AG04450 (cell line): ENCODE measurements around the gene TGM2. TPM values are rescaled to one million over a fixed set of nuclear protein-coding genes. Genes with fewer than 3 reads are reported as not detected.

ENCODE experiments used
- CTCF ChIA-PET: fragments of 300-600, 350-600 bp; formaldehyde crosslinking; extraction: SDS; loops from one replicate; lab custom pipeline; 2022; ENCODE audit warnings: antibody characterized with exemption, inconsistent platforms; lab: Charles Lee
- POLR2A ChIA-PET: fragments of 350-600 bp; formaldehyde crosslinking; extraction: SDS; loops from one replicate; lab custom pipeline; 2021; ENCODE audit warnings: antibody characterized with exemption, inconsistent platforms; lab: Yijun Ruan, JAX
- DNase-seq: peaks from one replicate; pipeline ENCODE4 v3.0.0-alpha.2; 2011; ENCODE audit warnings: low read depth, low spot score
- H3K27ac ChIP-seq: one replicate; pipeline ENCODE4 v1.5.1; 2012; ENCODE audit warnings: low read depth, low read length, control low read depth
- H3K27me3 ChIP-seq: one replicate; pipeline ENCODE4 v1.6.0; 2012; ENCODE audit warnings: low read length; ENCODE audit not compliant: control insufficient read depth, insufficient read depth
- H3K4me3 ChIP-seq: 2 replicates; pipeline ENCODE4 v1.5.1; 2011; ENCODE audit warnings: mild to moderate bottlenecking, low read depth, low read length, control low read depth
- H3K9me3 ChIP-seq: 2 replicates; pipeline ENCODE4 v1.5.1; 2012; ENCODE audit warnings: low read length; ENCODE audit not compliant: control insufficient read depth, insufficient read depth
- CTCF ChIP-seq: IDR thresholded peaks from 2 replicates; pipeline ENCODE4 v1.5.1; 2011; ENCODE audit warnings: low read depth, low read length, control low read depth, inconsistent platforms
- polyA plus RNA-seq: library from polyadenylated mRNA; depleted of rRNA; stranded (reverse); fragments of >200 nt; gene quantifications from 2 replicates; pipeline ENCODE4 v1.2.3, GENCODE V29; 2011

TGM2 gene
- polyA plus RNA-seq, 1 experiment, result 326 TPM

DNA sequence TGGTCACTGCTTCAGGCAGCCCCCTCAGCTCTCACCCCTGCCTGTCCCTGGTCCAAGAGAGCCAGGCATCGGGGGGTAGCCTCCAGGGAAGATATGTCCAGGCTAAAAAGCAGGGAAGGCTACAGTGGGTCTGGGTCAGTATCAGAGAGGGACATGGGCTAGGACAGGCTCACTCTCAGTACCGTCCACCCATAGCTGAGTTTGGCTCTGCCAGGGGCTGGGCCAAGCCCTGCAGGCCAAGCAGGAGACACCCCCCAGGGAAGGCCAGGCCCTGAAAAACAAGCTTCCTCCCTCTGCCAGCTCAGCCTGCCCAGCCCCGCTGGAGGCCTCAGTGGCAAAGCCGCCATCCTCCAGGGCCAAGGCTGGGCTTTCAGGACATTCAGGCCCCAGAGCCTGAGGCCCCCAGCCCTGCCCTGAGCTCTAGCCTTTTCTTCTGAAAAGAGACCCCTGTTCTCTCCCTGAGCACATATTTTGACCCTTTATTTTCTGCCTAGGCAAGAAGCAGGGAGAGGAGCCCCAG lies 28.6 kb upstream of the TGM2 start:
- no peak for DNase-seq
- POLR2A ChIA-PET, result no interaction called here
- no peak overlapping the region for H3K27ac ChIP-seq
- no peaks in the 10 kb centered on the region for H3K27me3 ChIP-seq
- TF ChIP-seq CTCF, result no peak
- CTCF ChIA-PET, result no interaction called here
- H3K9me3 ChIP-seq, result no peaks in the 10 kb centered on the region
- no peak overlapping the region for H3K4me3 ChIP-seq

GRCh38 chr20:38192323-38192885 lies 27.3 kb upstream of the TGM2 start:
- no peak for TF ChIP-seq CTCF
- CTCF ChIA-PET, result interaction anchor here (0.7 to 1.0 kb wide), 2 partner anchors 28 to 576 kb away, joined by 3 to 6 read pairs; no protein-coding TSS in a partner anchor
- H3K9me3 ChIP-seq, result no peaks in the 10 kb centered on the region
- H3K27me3 ChIP-seq, result no peaks in the 10 kb centered on the region
- DNase-seq, result no peak
- POLR2A ChIA-PET, result no interaction called here
- no peak overlapping the region for H3K27ac ChIP-seq
- no peak overlapping the region for H3K4me3 ChIP-seq

- ChIA-PET CTCF (interaction anchor here (0.7 to 1.0 kb wide), 4 partner anchors 19 to 575 kb away, joined by 3 to 6 read pairs (median 4); no protein-coding TSS in a partner anchor), POLR2A (no interaction called here)
- DNase-seq, result no peak
- H3K27me3 ChIP-seq, result no peaks in the 10 kb centered on the region
- no peak for TF ChIP-seq CTCF
- no peak overlapping the region for H3K27ac ChIP-seq
- no peak overlapping the region for H3K4me3 ChIP-seq
- no peaks in the 10 kb centered on the region for H3K9me3 ChIP-seq
Observed at GRCh38 chr20:38191654-38192053, 26.6 kb upstream of the TGM2 start.

- no peak overlapping the region for H3K27ac ChIP-seq
- ChIA-PET CTCF (no interaction called here), POLR2A (no interaction called here)
- no peaks in the 10 kb centered on the region for H3K9me3 ChIP-seq
- DNase-seq, result no peak
- H3K4me3 ChIP-seq, result no peak overlapping the region
- TF ChIP-seq CTCF, result no peak
- H3K27me3 ChIP-seq, result no peaks in the 10 kb centered on the region
Observed at GRCh38 chr20:38190936-38191371, 25.9 kb upstream of the TGM2 start.

DNA sequence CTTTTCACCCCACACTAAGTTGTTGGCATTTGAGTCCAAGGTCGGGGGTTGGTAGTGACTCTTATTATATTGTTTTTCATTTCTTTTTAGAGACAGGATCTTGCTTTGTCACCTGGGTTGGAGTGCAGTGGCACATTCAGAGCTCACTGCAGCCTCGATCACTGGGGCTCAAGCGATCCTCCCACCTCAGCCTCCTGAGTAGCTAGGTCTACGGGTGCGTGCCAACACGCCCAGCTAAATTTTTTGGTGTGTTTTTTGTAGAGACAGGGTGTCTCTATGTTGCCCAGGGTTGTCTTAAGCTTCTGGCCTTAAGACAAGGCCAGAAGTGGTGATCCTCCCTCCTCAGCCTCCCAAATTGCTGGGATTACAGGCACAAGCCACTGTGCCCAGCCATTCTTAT lies 25.1 kb upstream of the TGM2 start:
- no peaks in the 10 kb centered on the region for H3K27me3 ChIP-seq
- DNase-seq, result no peak
- TF ChIP-seq CTCF, result no peak
- ChIA-PET POLR2A (no interaction called here), CTCF (interaction anchor here (1.2 kb wide), 1 partner anchor 31 kb away, joined by 5 read pairs; no protein-coding TSS in a partner anchor)
- no peak overlapping the region for H3K27ac ChIP-seq
- no peaks in the 10 kb centered on the region for H3K9me3 ChIP-seq
- H3K4me3 ChIP-seq, result no peak overlapping the region
